GM23338 (cell line): ENCODE results near the gene SLC25A12. TPM values are rescaled to one million over a fixed set of nuclear protein-coding genes. Genes with fewer than 3 reads are reported as not detected.

Experiments
- ATAC-seq: fragments of 200-7000 bp; cut with Tn5 transposase; 3 replicates; pipeline ENCODE4 v1.9.1; 2020
- DNase-seq: peaks from one replicate; pipeline ENCODE4 v3.0.0-alpha.2; 2015; ENCODE audit warnings: low spot score
- H2AFZ ChIP-seq: fragments of 200-600 bp; sonication (generic); 2 replicates; pipeline ENCODE4 v1.8.0; 2016; ENCODE audit warnings: antibody characterized with exemption, mild to moderate bottlenecking, moderate library complexity
- H3F3A ChIP-seq: fragments of 200-600 bp; sonication (generic); replicated peaks from 2 replicates; pipeline ENCODE4 v1.8.0; 2017; ENCODE audit warnings: antibody characterized with exemption, mixed run types, low read depth
- H3K27ac ChIP-seq: fragments of 200-600 bp; sonication (generic); 2 replicates; pipeline ENCODE4 v1.6.1; 2016; ENCODE audit warnings: low read depth
- H3K27me3 ChIP-seq: fragments of 200-600 bp; sonication (generic); 2 replicates; pipeline ENCODE4 v1.8.0; 2016; ENCODE audit warnings: mild to moderate bottlenecking, mixed run types, moderate library complexity; ENCODE audit not compliant: insufficient read depth
- H3K36me3 ChIP-seq: fragments of 200-600 bp; sonication (generic); 2 replicates; pipeline ENCODE4 v1.8.0; 2016; ENCODE audit warnings: mild to moderate bottlenecking; ENCODE audit not compliant: insufficient read depth
- H3K4me1 ChIP-seq: fragments of 200-600 bp; sonication (generic); 2 replicates; pipeline ENCODE4 v1.8.0; 2016; ENCODE audit warnings: mild to moderate bottlenecking, moderate library complexity; ENCODE audit not compliant: insufficient read depth
- H3K4me2 ChIP-seq: fragments of 200-600 bp; sonication (generic); 2 replicates; pipeline ENCODE4 v1.7.1; 2017; ENCODE audit warnings: mixed run types
- H3K4me3 ChIP-seq: fragments of 200-600 bp; sonication (generic); 2 replicates; pipeline ENCODE4 v1.6.1; 2016; ENCODE audit warnings: mixed run types
- H3K79me2 ChIP-seq: fragments of 200-600 bp; sonication (generic); replicated peaks from 2 replicates; pipeline ENCODE4 v1.8.0; 2017; ENCODE audit warnings: mild to moderate bottlenecking; ENCODE audit not compliant: insufficient read depth
- H3K9me2 ChIP-seq: fragments of 200-600 bp; sonication (generic); 2 replicates; pipeline ENCODE4 v1.8.0; 2017; ENCODE audit not compliant: insufficient read depth
- H4K20me1 ChIP-seq: fragments of 200-600 bp; sonication (generic); replicated peaks from 2 replicates; pipeline ENCODE4 v1.8.0; 2017; ENCODE audit warnings: mild to moderate bottlenecking; ENCODE audit not compliant: insufficient read depth
- H3K27ac Mint-ChIP-seq: 2 replicates; pipeline ENCODE4 v1.8.0; 2020; ENCODE audit warnings: inconsistent platforms, mild to moderate bottlenecking, moderate library complexity, mixed read lengths
- H3K27me3 Mint-ChIP-seq: 3 replicates; pipeline ENCODE4 v1.8.0; 2022; ENCODE audit warnings: low read depth, mild to moderate bottlenecking, moderate library complexity, mixed read lengths, inconsistent platforms; ENCODE audit not compliant: insufficient read depth, poor library complexity
- H3K36me3 Mint-ChIP-seq: 3 replicates; pipeline ENCODE4 v1.8.0; 2021; ENCODE audit warnings: low read depth, mild to moderate bottlenecking, inconsistent platforms, moderate library complexity, mixed read lengths
- H3K4me1 Mint-ChIP-seq: 3 replicates; pipeline ENCODE4 v1.8.0; 2020; ENCODE audit warnings: mild to moderate bottlenecking, inconsistent platforms, mixed read lengths
- H3K4me3 Mint-ChIP-seq: 3 replicates; pipeline ENCODE4 v1.8.0; 2021; ENCODE audit warnings: moderate library complexity, mild to moderate bottlenecking, inconsistent platforms, mixed read lengths
- H3K9me3 Mint-ChIP-seq: 3 replicates; pipeline ENCODE4 v1.8.0; 2020; ENCODE audit warnings: moderate library complexity, mild to moderate bottlenecking, inconsistent platforms, mixed read lengths
- CREB1 ChIP-seq: fragments of 250-450 bp; sonication (Bioruptor Pico); IDR thresholded peaks from 2 replicates; pipeline ENCODE4 v1.5.0; 2020; ENCODE audit warnings: low read depth, mild to moderate bottlenecking, moderate library complexity
- CTCF ChIP-seq, 2 experiments: fragments of 200-600 bp in 1 of 2; sonication (generic) in 1 of 2; conservative IDR thresholded peaks; 2 replicates each; pipeline versions ENCODE4 v1.5.1 to v1.6.1; 2016 to 2017; ENCODE audit warnings: antibody characterized with exemption in 2 of 2, low read depth in 2 of 2, mild to moderate bottlenecking in 2 of 2, moderate library complexity in 1 of 2
- EZH2 ChIP-seq: fragments of 200-600 bp; sonication (generic); IDR thresholded peaks from one replicate; pipeline ENCODE4 v1.8.0; 2017; ENCODE audit warnings: antibody characterized with exemption, mild to moderate bottlenecking, low read depth; ENCODE audit not compliant: unreplicated experiment
- EZH2phosphoT487 ChIP-seq: fragments of 200-600 bp; sonication (generic); IDR thresholded peaks from one replicate; pipeline ENCODE4 v1.8.1; 2018; ENCODE audit warnings: antibody characterized with exemption; ENCODE audit not compliant: unreplicated experiment
- STAT1 ChIP-seq: IDR thresholded peaks from one replicate; pipeline ENCODE4 v1.6.1; 2016; ENCODE audit warnings: antibody characterized with exemption; ENCODE audit not compliant: unreplicated experiment
- ZNF114 ChIP-seq: fragments of 250-450 bp; sonication (Bioruptor Pico); IDR thresholded peaks from 2 replicates; pipeline ENCODE4 v1.5.0; 2020; ENCODE audit warnings: mild to moderate bottlenecking, moderate library complexity
- ZNF462 ChIP-seq: fragments of 250-450 bp; sonication (Bioruptor Pico); IDR thresholded peaks from 2 replicates; pipeline ENCODE4 v1.5.0; 2020; ENCODE audit warnings: mild to moderate bottlenecking, moderate library complexity
- polyA plus RNA-seq: library from polyadenylated mRNA; unstranded; fragments of >200 nt; fragmentation: Nextera tagmentation; extraction: Ambion mirVana; gene quantifications from 2 replicates; pipeline ENCODE4 v1.2.1, GENCODE V29; 2016
- total RNA-seq: library from RNA; depleted of rRNA; stranded (reverse); fragments of >200 nt; shearing (Covaris generic); gene quantifications from 2 replicates; pipeline ENCODE4 v1.2.3, GENCODE V29; 2014

SLC25A12 gene
- total and polyA plus RNA-seq, 2 experiments from 2014 or later = 4.8 to 14.8 TPM

GRCh38 chr2:171878481-171878993, 15.5 kb downstream of the SLC25A12 start (continued):
- TF ChIP-seq ZNF462 (CRISPR knock-in tag) = no peak
- no peak for TF ChIP-seq EZH2phosphoT487
- no peak for TF ChIP-seq EZH2
- TF ChIP-seq STAT1 = no peak

- no peaks in the 10 kb centered on the region for H3K4me1 ChIP-seq
- no peak overlapping the region for H3K4me3 ChIP-seq
- no peak overlapping the region for H3K4me2 ChIP-seq
- H3K27ac ChIP-seq = no peak overlapping the region
- H3K79me2 ChIP-seq = no peaks in the 10 kb centered on the region
- Mint-ChIP-seq H3K4me1 (peaks cover 4% of the 10 kb centered on the region; the same call in 2 of the 3 replicates), H3K36me3 (peaks cover 19% of the 10 kb centered on the region; the same call in 2 of the 3 replicates), H3K9me3 (no peaks in the 10 kb centered on the region), H3K27ac (no peak overlapping the region), H3K4me3 (no peak overlapping the region), H3K27me3 (peaks cover 2% of the 10 kb centered on the region)
- ATAC-seq (no peak), DNase-seq (no peak)
- no peaks in the 10 kb centered on the region for H3K9me2 ChIP-seq
- no peaks in the 10 kb centered on the region for H3K36me3 ChIP-seq
- H2AFZ ChIP-seq = no peak overlapping the region
- no peaks in the 10 kb centered on the region for H3F3A ChIP-seq
- H4K20me1 ChIP-seq = no peaks in the 10 kb centered on the region
- no peaks in the 10 kb centered on the region for H3K27me3 ChIP-seq
- TF ChIP-seq CREB1 (CRISPR knock-in tag) (no peak), ZNF114 (CRISPR knock-in tag) (no peak), CTCF (conservative IDR thresholded peaks at IDR 0.05; ENCODE audit: low read depth in 2 of 2) (no peak), ZNF462 (CRISPR knock-in tag) (no peak)
These were observed 19.1 kb downstream of the SLC25A12 start for GRCh38 chr2:171874963-171875362.
